ENCODE measurements around the gene IFI44.

DNA sequence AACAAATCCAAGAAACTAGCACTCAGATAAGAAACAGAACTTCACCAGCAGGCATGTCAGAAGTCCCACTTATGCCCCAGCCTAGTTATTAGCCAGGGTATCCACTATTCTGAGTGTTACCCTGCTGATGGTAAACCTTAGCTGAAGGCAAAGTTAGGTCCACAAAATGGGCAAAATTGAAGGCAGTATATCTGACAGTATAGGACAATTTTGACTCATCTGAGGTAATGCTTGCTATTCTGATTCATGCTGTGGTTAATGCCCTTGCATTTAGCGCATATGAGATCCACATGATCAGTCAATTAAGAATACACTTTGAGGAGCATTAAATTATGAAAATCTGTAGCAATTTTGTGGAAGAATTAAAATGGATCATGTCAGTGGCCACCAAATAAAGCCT lies 15.1 kb downstream of the IFI44 start:
- TF ChIP-seq, protein P1, sequence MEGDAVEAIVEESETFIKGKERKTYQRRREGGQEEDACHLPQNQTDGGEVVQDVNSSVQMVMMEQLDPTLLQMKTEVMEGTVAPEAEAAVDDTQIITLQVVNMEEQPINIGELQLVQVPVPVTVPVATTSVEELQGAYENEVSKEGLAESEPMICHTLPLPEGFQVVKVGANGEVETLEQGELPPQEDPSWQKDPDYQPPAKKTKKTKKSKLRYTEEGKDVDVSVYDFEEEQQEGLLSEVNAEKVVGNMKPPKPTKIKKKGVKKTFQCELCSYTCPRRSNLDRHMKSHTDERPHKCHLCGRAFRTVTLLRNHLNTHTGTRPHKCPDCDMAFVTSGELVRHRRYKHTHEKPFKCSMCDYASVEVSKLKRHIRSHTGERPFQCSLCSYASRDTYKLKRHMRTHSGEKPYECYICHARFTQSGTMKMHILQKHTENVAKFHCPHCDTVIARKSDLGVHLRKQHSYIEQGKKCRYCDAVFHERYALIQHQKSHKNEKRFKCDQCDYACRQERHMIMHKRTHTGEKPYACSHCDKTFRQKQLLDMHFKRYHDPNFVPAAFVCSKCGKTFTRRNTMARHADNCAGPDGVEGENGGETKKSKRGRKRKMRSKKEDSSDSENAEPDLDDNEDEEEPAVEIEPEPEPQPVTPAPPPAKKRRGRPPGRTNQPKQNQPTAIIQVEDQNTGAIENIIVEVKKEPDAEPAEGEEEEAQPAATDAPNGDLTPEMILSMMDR (conservative IDR thresholded peaks at IDR 0.05), result no peak
- no peak for TF ChIP-seq ZFX (IDR thresholded peaks at IDR 0.05)

Data from C4-2B (cell line).